HepG2 (cell line): Measurements from ENCODE around the gene UNC13D. TPM values are rescaled to one million over a fixed set of nuclear protein-coding genes. Genes with fewer than 3 reads are reported as not detected.
A peak's percentile ranks its signal among the peaks of the same experiment; 100 is the strongest.

Source experiments
- CSRNP1 ChIP-seq: sonication (generic); formaldehyde crosslinking; IDR thresholded peaks from 2 replicates; pipeline ENCODE4 v1.8.1; 2023; ENCODE audit warnings: mild to moderate bottlenecking, missing genetic modification reagents
- GABPB1 ChIP-seq: IDR thresholded peaks from 2 replicates; pipeline ENCODE4 v1.6.1; 2016; ENCODE audit warnings: mild to moderate bottlenecking, missing genetic modification reagents, moderate library complexity, missing compliant biosample characterization
- GMEB2 ChIP-seq: IDR thresholded peaks from 2 replicates; pipeline ENCODE4 v1.6.1; 2016; ENCODE audit warnings: missing biosample characterization, missing genetic modification reagents, low read depth
- HOXD1 ChIP-seq: sonication (generic); formaldehyde crosslinking; IDR thresholded peaks from 2 replicates; pipeline ENCODE4 v1.5.0; 2020; ENCODE audit warnings: missing genetic modification reagents
- KIAA2018 ChIP-seq: sonication (generic); formaldehyde crosslinking; IDR thresholded peaks from 2 replicates; pipeline ENCODE4 v1.5.0; 2020; ENCODE audit warnings: mild to moderate bottlenecking, missing genetic modification reagents, borderline replicate concordance
- MAZ ChIP-seq, 2 experiments: sonication (generic) in 1 of 2; formaldehyde crosslinking in 1 of 2; IDR thresholded peaks; 2 replicates each; pipeline versions ENCODE4 v1.5.0 to v1.6.1; 2012 to 2020; ENCODE audit warnings: low read depth in 2 of 2, mild to moderate bottlenecking in 2 of 2, borderline replicate concordance in 1 of 2, improper control_type of control experiment in 1 of 2, low read length in 1 of 2, missing genetic modification reagents in 1 of 2, moderate library complexity in 1 of 2
- MYPOP ChIP-seq: sonication (generic); formaldehyde crosslinking; IDR thresholded peaks from 2 replicates; pipeline ENCODE4 v1.8.1; 2023; ENCODE audit warnings: mild to moderate bottlenecking, moderate library complexity, missing genetic modification reagents
- TSC22D2 ChIP-seq: sonication (generic); formaldehyde crosslinking; IDR thresholded peaks from 2 replicates; pipeline ENCODE4 v1.5.1; 2020; ENCODE audit warnings: missing genetic modification reagents, mild to moderate bottlenecking, borderline replicate concordance
- ZFP36L1 ChIP-seq: sonication (generic); formaldehyde crosslinking; IDR thresholded peaks from 2 replicates; pipeline ENCODE4 v1.8.0; 2022; ENCODE audit warnings: mild to moderate bottlenecking, missing genetic modification reagents, moderate library complexity
- ZNF12 ChIP-seq: sonication (generic); formaldehyde crosslinking; IDR thresholded peaks from 2 replicates; pipeline ENCODE4 v1.5.0; 2020; ENCODE audit warnings: missing genetic modification reagents
- ZNF3 ChIP-seq: IDR thresholded peaks from 2 replicates; pipeline ENCODE4 v1.7.0; 2017; ENCODE audit warnings: inconsistent platforms
- ZNF672 ChIP-seq: sonication (generic); formaldehyde crosslinking; IDR thresholded peaks from 2 replicates; pipeline ENCODE4 v1.8.1; 2022; ENCODE audit warnings: missing genetic modification reagents
- ZNF792 ChIP-seq: IDR thresholded peaks from 2 replicates; pipeline ENCODE4 v1.6.1; 2016
- ZSCAN31 ChIP-seq: sonication (generic); formaldehyde crosslinking; IDR thresholded peaks from 2 replicates; pipeline ENCODE4 v1.5.0; 2020; ENCODE audit warnings: low read depth, mild to moderate bottlenecking, missing genetic modification reagents
- polyA plus RNA-seq, 8 experiments: library from polyadenylated mRNA; depleted of rRNA in 3 of 8; stranded (reverse) in 7 of 8; unstranded in 1 of 8; fragments of >200 nt; fragmentation: Illumina TruSeq in 4 of 8; extraction: Trizol in 4 of 8; gene quantifications; 2 replicates each; pipeline versions ENCODE4 v1.2.1 to v1.2.3, GENCODE V29; 2011 to 2016; ENCODE audit warnings: low read depth in 4 of 8, missing spikeins in 1 of 8, mixed read lengths in 1 of 8; ENCODE audit not compliant: insufficient read depth in 1 of 8
- total RNA-seq, 5 experiments: library from RNA; depleted of rRNA; stranded (reverse); fragments of >200 nt; fragmentation: Illumina TruSeq; extraction: Trizol; gene quantifications; 2 replicates each; pipeline ENCODE4 v1.2.3, GENCODE V29; 2016; ENCODE audit warnings: low read depth in 1 of 5

The UNC13D gene
- total and polyA plus RNA-seq, 2 of the 13 experiments (the other 11 are each of a cell fraction or from before 2014, with no cell fraction given) = 29.7 to 42.7 TPM

- peak; percentile 94 for TF ChIP-seq ZNF792 (CRISPR knock-in tag)
- peak; percentile 91 for TF ChIP-seq ZNF12 (CRISPR knock-in tag)
- TF ChIP-seq ZNF672 (CRISPR knock-in tag) = peak; percentile 3; the same call in 1 of the 2 replicates
- peak; percentile 96 for TF ChIP-seq ZFP36L1
- TF ChIP-seq ZNF3 (CRISPR knock-in tag) = peak; percentile 44; the same call in 1 of the 2 replicates
- TF ChIP-seq MAZ (IDR thresholded peaks at IDR 0.05; ENCODE audit: borderline replicate concordance, low read depth, low read length) = no peak
- TF ChIP-seq MAZ (CRISPR knock-in tag; IDR thresholded peaks at IDR 0.05; ENCODE audit: low read depth) = peak; percentile 91; the same call in 1 of the 2 replicates
- peak; percentile 77 for TF ChIP-seq ZSCAN31
- no peak; the same call in 1 of the 2 replicates for TF ChIP-seq TSC22D2
- peak; percentile 92 for TF ChIP-seq MYPOP (CRISPR knock-in tag)
- no peak for TF ChIP-seq KIAA2018
- no peak for TF ChIP-seq GMEB2 (CRISPR knock-in tag)
- peak; percentile 62 for TF ChIP-seq GABPB1 (CRISPR knock-in tag)
- 0 out of 2 replicates have a peak, but pooled peaks have one; percentile 34 for TF ChIP-seq HOXD1
- peak; percentile 64; the same call in 1 of the 2 replicates for TF ChIP-seq CSRNP1 (CRISPR knock-in tag)
Observed at GRCh38 chr17:75876190-75876937, 32.2 kb upstream of the UNC13D start (continued).
